Inflammatory macrophage (primary cell): Measurements from ENCODE around the gene DLGAP1.
"Not testable (repeated sequence)": the region's sequence is repeated elsewhere in the genome, so short reads cannot be mapped to it uniquely, and the experiment has no call there.

Experiments used
- DNase-seq, 2 donors: peaks; one replicate each; pipeline ENCODE4 v3.0.0-alpha.2; 2020 to 2022

DLGAP1 gene

DNA sequence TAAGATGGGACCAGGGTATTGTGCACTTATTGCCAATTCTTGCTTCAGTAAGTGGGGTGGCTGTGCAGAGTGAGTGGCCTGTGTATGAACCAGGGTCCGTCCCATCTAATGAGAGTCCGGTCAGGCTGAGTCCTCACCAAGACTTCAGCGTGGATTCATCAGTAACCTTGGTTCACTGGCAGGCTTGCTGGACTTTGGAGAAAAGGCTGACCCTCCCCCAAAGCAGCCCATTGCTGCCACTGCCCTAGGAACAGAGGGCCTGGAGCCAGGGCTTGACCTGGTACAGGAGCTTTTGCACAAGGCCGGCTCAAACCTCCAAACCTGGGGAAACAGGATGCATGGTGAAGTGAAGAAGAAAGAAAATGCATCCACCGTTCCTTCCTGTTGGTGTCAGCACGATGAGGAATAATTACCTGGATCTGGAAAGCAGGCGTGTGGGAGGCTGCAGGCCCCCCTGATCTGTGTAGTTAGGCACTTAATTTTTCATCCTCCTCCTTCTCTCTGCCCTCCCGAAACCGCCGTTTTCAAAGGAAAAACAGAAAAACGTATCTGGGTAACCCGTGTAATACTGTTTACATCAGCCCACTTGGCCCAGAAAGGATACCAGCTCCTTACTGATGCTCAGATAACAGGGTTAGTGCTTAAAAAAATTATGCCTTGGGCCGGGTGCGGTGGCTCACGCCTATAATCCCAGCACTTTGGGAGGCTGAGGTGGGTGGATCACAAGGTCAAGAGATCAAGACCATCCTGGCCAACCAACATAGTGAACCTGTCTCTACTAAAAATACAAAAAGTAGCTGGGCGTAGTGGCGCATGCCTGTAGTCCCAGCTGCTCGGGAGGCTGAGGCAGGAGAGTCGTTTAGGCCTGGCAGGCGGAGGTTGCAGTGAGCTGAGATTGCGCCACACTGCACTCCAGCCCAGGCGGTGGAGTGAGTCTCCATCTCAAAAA is 857.4 kb downstream of the DLGAP1 start:
- DNase-seq: no peak

DNA sequence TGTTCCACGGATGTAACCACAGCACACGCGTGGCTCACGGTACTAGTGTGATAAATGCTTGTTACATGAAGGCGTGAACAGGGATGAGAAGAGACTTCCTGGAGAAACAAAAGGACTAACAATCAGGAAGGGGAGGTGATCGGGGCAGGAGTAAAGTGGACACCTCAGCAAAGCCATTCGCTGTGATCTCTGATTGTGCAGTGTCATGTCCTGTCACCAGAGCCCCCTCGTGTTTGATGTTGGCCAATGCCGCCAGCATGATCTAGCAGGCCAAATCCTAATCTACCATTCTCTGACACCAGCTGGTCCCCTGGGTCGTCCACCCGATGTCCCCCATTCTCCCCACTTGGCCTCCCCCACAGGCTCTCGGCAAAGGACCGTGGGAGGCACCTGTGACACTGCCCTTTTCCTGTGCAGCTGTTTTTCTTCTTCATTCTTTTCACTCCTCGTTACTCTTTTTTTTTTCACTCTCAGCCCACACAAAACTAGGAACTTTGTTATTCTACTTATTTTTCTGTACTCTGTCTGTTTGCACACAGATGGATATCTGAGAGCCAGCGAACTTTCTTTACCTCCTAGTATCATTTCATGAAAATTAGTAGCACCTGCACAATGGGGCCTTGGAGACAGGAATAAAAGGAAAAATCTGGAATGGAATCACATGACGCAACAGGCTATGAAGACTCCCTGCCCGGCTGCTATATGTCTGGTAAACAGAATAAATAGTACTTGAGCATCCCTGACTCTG is 858.3 kb downstream of the DLGAP1 start:
- DNase-seq: peak; percentile 69 to 88

DNA sequence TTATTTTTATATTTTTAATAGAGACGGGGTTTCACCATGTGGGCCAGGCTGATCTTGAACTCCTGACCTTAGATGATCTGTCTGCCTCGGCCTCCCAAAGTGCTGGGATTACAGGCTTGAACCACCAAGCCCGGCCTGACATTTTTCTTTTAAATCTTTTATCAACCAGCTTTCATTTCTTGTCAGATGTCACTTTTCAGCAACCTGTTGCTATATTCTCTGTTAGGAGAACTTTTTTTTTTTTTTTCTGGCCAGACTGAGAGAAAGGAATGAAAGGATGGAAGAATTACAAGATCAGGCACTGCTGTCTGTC is 858.8 kb downstream of the DLGAP1 start:
- DNase-seq: no peak

DNA sequence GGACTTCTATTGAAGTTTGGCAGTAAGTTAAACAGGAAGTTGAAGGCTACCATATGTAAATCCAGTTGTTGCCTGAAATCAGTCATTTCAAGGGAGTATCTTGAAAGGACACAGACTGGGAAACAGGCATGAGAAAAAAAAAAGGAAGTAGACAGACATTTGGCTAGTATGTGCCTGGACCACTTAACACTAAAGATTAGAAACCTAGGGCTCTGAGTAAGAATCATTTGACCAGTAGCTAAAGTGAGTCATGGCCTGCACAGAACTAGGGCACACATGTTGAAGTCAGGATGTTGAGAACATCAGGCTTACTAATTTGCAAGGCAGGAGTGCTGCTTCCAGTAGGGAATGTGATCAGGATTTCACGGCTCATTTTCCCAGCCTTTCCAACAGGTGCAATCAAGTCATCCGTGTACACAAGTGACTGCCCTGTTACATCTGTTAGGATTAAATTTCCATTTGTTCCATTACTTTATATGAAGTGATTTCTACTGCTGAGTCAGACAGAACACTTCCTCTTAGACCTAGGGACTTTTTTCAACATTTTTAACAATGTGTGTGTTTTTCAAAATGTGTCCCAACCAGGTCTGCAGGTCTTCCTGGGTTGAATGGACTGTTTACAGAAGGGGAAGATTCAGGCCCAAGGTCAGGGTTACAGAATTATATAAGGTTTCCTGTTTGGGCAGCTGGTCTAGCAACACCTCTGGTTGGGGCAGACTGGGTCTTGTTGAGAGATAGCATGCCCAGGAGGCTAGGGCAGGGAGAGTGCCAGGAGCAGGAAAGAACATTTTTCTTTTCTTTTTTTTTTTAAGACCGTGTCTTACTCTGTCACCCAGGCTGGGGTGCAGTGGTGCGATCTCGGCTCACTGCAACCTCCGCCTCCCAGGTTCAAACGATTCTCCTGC is 859.5 kb downstream of the DLGAP1 start:
- DNase-seq: peak; percentile 94 to 95

DNA sequence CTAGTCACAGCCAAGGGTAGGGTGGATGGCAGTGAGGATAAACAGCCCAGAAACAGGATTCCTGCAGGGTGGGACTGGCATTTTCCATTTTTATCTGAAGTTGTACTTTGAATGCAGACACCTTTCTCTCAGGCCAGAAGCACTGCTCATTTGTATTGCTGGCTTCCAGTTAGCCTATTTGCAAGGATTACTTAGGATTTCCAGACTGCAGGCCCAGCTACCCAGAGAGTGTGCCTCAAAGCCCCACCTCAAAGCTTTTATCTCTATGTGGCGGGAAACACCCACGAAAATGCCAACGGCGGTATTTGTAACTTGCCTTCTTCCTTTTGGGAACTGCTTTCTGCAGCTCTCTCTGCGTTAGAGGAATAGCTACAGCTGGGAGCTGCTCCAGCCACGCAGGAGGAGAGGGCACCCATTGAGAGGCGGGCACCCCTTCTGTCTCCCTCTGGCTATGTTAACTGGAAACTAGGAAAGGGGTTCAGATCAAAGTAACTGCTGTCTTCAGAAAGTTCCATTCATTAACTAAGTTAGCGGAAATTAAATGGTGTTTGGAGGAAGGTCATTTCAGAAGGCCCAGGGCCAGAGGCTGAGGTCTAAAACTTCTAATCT is 860.2 kb downstream of the DLGAP1 start:
- DNase-seq: peak; percentile 53 to 69

DNA sequence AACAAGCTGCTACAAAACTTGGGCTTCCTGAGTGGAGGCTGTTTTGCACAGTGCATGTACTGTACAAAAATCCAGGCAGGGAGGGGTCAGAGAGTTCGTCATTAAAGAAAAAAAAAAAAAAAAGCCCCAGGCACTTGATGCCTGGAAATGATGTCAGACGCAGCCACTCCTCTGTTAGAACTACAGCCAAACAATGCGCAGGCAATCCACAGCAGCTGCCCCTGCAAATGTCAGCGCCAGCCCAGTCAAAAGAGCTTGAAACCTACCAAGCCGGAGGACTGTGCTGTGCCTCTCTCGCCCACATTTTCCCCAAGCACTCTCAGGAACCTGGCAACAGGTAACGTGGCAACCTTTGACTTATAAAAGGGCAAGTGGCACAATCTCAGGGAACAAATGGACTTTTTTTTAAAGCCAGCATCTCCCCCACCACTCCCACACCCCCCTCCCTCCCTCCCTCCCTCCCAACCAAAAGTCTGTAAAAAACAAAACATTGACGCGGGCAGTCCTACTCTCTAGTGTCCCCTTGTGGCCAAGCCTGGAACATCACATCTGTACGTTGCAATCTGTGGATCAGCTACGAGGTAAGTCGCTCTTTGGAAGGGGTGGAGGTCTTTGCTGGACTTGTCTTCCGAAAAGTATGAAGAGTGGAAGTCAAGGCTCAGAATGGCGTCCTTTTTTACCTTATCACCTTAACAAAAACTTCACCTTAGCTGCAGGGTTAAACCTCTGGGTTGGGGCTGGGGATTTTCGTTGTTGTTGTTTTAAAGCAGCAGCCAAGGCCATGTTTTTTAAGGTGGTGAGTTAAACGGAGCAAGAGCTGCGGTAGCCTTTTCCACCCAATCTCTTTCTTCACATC is 861.0 kb downstream of the DLGAP1 start:
- peak; percentile 90 to 93 for DNase-seq

DNA sequence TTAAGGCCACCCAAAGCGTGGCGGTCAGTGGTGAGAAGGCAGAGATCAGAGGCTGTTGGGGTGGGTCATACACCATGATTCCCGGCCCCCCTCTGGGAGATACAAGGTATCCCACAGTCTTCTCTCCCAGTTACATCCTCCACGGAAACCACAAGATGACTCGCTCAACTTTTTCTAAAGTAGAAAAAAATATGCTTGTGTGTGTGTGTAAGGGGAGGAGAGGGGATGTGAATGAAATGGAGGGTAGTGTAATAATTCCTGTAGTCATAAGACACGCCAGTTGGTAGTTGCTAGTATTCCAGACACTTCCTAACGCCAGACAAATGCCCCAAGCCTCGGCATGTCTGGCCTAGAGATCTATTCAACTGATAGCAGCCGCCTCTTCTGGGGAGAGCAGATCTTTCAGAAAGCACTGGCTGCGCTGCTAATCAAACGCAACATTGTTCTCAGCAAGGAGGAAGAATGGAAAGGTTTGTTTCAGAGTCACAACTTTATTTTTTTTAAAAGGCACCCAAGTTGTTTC is 861.7 kb downstream of the DLGAP1 start:
- peak in 1 of 2 donors; percentile 20 for DNase-seq

DNA sequence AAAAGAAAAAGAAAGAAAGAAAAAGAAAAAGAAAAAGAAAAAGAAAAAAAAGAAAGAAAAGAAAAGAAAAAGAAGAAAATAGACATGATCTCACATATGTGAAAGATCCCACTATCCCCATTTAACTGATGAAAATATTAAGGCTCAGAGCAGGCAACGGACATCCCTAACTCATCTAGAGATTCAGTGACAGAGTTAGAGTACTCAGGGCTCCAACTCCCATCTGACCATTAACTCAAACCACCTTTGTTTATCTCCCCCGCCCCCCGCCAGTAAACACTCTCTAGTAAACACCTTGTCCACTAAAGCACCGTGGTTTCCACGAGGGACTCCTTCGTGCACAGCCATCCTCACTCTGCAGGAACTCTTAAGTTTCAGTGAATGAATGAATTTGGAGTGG is 862.2 kb downstream of the DLGAP1 start:
- DNase-seq: no peak

DNA sequence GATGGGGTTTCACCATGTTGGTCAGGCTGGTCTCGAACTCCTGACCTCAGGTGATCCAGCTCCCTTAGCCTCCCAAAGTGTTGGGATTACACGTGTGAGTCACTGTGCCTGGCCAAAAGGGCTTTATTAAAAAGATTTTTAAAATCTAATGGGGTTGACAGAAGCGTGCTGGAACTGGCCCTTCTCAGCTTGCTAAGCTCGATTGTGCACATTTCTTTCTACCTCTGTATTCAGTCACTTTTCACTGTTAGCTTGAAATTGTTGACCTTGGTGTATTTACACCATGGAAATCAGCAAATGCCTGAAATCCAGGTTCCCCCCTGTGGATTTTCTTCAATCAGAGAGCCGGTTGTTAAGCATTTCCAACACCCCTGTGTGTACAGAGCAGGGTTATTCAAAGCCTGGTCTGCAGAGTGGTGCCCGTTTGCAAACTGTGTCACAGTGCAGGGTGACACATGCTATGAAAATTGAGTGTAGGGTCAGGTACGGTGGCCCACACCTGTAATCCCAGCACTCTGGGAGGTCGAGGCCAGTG is 864.9 kb downstream of the DLGAP1 start:
- no peak for DNase-seq

DNA sequence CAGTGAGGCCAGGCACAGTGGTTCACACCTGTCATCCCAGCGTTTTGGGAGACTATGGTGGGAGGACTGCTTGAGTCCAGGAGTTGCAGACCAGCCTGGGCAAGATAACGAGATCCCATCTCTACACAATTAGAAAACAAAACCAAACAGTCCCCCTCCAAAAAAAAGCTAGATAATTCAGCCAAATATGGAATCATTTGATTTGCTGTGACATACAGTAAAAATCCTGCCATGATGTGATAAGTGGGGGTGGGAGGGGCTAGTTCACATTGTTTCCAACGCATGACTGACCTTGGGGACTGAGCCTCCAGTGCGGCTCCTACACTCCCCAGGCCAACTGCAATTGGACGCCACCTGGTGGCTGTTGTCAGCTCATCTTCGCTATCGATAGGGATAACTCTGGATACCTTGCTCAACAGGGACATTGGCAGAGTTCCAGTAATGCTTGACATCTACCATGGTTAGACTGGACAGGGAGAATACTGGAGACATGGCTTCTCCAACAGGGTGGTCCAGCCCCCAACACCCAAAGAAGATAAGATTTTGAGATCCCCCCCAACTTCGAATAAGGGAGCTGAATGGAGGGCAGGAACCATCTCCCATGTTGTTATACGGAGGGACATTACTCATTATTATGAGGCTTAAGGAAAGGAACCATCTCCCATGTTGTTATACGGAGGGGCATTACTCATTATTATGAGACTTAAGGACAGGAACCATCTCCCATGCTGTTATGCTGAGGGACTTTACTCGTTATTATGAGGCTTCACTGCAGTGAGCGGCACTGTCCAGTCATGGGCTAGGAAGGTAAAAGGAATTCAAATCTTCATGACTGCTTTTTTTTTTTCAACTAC is 869.2 kb downstream of the DLGAP1 start:
- peak; percentile 80 to 84 for DNase-seq

DNA sequence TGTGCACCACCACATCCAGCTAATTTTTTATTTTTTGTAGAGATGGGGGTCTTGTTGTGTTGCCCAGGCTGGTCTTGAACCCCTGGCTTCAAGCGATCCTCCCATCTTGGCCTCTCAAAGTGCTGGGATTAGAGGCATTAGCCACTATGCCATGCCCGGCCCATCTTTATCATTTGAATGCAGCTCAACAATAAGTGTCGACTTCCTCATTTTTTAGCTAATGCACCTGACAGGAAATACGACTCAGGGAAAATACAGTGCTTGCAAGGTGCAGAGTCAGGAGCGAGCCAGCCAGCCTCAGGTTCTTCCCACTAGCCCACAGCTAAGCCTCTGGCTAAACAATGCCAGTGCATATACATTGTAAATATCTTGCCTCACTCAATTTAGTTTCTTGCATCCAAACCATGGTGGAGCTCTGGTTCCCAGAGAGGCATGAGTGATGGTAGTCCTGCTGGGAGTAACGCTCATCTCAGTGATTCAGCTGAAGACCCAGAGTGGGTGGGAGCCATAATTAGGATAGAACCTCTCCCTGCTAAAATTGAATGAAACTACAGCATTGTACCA is 870.1 kb downstream of the DLGAP1 start:
- DNase-seq: no peak

DNA sequence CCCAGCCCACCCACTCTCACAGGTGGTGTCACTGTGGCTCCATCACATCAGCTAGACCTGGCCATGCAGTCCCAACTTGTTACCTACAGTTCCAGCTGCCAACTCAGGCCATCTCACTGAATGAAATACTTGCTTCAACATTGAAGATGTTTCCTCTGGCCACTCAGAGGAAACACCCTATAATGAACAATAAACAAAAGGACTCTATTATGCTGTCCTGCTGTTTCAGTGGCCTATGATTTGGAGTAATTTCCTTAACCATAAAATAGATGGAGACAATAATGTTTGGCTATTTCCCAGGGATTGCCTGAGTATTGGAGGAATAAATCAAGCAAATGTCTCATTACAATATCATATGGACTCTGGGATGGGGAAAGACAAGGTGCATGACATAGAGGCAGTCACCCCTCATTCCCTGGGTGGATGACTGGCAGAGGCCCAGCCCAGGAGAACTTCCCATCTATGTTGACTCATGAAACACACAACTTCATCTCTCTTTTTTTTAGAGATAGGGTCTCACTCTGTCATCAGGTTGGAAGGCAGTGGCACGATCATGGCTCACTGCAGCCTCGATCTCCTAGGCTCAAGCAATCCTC is 870.7 kb downstream of the DLGAP1 start:
- DNase-seq: no peak

DNA sequence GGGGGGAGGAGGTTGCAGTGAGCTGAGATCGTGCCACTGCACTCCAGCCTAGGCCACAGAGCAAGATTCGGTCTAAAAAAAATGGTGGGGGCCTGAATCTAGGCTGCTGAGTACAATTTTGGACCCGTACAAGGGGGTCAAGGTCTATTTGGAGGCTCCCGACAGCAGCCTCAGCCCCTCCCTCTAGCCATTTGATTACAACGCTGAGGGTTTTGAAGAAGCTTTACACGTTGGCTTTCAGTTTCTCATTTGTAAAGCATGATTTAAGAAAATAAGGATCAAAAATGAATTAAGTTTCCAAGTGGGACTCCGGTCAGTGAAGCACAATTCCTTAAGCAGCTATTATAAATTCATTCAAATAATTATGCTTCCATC is 871.2 kb downstream of the DLGAP1 start:
- DNase-seq: no peak

DNA sequence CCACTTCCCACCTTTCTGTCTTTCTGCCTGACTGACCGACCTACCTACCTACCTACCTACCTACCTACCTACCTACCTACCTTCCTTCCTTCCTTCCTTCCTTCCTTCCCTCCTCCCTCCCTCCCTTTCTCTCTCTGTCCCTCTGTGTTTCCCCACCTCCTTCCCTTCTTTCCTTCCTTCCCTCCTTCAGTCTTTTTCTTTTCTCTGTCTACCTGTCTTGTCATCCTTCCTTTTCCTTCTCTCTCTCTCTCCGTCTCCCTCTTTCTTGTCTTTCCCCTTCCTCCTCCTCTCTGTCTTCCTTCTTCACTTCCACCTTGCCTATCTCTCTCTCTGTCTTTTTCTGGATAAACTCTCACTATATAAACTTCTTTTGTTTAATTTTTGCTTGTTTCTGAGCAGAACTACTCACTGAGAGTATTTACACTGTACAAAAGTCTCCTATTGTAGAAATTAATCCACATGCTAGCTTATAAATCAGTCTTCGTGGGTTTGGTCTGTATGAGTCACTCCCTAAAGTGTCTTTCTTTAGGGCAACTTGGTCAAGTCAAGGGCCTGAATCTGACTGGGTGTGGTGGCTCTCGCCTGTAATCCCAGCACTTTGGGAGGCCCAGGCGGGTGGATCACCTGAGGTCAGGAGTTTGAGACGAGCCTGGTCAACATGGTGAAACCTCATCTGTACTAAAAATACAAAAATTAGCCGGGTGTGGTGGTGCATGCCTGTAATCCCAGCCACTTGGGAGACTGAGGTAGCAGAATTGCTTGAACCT is 871.8 kb downstream of the DLGAP1 start:
- not testable (repeated sequence) for DNase-seq

DNA sequence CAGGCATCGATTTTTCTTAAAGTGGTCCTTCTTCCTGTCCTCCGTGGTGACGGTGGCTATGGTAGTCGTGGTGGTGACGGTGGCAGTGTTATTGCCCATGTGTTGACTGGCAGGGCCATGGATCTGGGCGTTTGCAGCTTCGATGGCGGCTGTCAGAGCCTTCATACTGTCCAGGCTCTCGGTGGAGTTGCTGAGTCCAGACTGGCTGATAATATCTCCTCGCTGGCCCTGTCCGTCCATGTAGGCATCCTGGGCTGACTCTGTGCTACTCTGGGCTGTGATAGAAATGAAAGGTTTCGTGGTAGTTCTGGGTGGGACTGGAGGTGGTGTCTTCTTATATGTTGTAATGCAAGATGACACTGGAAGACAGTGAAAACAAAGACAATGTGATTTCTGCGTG is 873.2 kb downstream of the DLGAP1 start:
- DNase-seq: no peak

DNA sequence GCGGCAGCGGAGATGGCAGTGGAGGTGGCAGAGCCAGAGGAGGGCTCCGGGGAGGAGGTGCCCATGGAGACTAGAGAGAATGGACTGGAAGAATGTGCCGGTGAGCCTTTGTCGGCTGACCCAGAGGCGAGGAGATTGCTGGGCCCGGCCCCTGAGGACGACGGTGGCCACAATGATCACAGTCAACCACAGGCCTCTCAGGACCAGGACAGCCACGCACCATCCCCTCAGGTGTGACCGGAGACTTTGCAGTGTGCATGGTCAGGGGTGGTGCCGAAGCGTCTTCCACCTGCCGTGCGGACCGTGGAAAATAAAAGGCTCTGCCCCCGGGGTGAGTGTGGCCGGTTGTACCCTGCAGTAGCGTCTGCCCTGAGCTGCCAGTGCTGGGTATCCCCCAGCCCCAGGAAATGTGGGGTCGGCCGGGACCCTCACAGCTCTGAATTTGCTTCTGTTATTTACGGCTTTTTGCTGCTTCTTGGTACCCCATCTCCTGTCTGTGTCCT is 874.5 kb downstream of the DLGAP1 start:
- DNase-seq: not testable (repeated sequence)

DNA sequence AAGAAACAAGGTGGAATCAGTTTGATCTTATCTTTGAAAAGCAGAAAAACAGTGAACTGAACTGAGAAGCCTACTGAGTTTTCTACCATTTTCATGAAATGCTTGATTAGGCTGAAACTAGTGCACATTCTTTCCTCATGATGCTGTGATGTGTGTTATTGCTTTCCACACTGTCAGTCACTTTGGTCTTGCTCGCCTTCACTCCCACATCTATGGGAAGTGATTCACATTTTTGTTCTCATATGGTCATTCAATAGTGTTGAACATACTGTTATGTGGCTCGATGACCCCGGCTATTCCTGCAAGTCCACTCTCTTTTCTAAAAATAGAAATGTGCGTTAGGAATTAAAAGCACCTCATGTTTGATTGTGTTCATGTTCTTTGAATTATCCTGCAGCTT is 875.4 kb downstream of the DLGAP1 start:
- peak in 1 of 2 donors; percentile 27 for DNase-seq

DNA sequence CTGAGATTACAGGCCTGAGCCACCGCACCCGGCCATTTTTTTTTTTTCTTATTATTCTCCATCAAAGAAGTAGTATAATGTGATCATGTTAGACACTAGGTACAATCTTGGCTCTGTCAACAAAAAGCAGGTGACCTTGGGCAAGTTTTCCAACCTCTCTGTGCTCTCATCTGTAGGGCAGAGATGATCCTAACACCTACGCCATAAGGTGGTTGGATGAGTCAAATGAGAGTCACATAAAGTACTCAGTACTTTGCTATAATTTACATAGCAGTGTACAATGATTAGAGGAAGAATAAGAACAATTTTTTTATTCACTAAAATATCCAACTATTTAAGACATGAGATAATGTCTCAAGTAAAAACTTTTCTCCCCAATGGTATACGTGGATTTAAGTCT is 876.5 kb downstream of the DLGAP1 start:
- DNase-seq: no peak
